GM19324 (cell line): Measurements from ENCODE around the gene TSHR.
"Not testable (repeated sequence)": the region's sequence is repeated elsewhere in the genome, so short reads cannot be mapped to it uniquely, and the experiment has no call there.

Source experiments
- ATAC-seq: cut with Tn5 transposase; IDR thresholded peaks from one replicate; pipeline ENCODE4 v1.9.1; 2021; ENCODE audit warnings: mild to moderate bottlenecking, moderate library complexity; ENCODE audit not compliant: unreplicated experiment, low FRiP score

TSHR gene

DNA sequence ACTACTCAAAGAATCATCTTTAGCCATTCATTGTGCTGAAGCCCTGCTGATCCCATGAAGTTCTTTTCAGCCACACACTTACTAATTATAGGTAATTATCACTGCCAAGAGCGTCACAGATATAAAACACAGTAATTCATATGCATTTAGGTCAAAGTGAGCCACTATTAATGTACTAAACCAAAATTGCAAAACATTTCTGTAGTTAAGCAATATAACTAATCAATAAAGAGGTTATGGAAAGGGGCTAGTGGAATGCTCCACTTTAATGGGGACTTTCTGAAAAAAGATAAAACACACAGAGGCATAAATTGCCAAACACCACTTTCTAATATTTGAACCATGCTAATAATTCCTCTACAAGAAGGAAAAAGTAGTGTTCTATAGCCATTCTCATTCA is 7.1 kb upstream of the TSHR start:
- no peak for ATAC-seq

DNA sequence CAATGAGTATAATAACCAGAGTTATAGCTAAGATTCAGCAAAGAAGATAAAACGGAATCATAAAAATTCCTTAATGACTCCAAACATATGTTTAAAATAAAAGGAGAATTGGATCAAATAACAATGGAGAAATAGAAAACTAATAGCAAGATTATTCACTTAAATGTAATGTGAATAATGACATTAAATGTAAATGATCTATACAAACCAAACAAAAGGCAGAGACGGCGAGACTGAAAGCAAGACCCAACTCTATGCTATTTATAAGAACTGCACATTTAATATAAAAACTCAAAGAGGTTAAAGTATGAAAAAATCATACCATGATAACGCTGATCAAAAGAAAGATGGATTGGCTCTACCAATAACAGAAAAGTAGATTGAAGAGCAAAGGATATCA is 3.9 kb upstream of the TSHR start:
- no peak for ATAC-seq

DNA sequence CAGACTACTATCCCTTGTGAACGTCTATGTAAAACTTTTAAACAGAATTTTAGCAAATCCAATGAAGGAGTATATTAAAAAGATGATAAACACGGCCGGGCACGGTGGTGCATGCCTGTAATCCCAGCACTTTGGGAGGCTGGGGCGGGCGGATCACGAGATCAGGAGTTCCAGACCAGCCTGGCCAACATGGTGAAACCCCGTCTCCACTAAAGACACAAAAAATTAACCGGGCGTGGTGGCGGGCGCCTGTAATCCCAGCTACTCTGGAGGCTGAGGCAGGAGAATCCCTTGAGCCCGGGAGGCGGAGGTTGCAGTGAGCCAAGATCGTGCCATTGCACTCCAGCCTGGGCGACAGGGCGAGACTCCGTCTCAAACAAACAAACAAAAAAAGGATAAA is 2.2 kb upstream of the TSHR start:
- ATAC-seq: not testable (repeated sequence)

DNA sequence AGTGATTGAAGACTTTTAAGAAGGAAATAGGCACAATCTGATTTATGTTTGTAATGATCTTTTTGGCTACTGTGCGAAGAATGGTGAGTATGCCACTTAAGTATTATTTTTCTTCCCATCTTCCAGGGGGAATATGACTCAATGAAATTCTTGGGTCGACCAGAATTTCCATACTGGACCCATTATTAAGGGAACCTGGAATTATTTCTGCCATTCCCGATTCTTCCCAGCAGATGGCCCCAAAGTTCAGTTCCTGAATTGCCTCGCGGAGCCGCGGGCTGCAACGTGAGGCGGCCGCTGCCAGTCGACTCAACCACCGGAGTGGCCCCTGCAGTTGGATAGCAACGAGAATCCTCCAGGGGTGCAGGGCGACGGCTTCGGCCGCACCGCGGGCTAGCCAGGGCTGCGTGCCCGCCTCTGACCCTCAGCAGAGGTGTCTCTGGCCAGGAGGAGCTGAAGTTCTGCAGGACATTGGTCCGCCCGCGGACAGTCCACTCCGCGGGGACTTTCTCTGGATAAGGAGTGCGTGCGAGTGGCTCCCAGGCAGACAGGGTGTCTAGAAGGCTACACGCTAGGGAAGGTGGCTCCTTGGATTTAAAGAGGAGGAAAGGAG is 628 bp upstream of the TSHR start:
- ATAC-seq: no peak

DNA sequence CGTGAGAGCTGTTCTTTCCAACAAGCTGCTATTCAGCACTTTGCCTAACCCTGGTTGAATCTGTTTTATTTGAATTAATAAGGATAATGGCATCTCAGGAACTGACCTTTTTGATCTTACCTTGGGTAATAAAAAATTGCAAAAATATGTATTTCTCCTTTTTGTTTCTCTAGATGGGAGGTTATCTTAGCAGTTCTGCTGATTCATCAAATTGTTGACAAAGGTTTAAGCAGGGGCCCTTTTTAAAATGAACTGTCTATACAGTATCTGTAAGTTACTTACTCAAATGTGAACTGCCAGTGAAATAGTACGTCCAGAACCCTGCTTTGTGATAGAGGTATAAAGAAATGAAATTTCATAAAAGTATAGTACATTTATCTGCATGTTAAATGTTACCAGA is 681 bp downstream of the TSHR start:
- ATAC-seq: no peak

DNA sequence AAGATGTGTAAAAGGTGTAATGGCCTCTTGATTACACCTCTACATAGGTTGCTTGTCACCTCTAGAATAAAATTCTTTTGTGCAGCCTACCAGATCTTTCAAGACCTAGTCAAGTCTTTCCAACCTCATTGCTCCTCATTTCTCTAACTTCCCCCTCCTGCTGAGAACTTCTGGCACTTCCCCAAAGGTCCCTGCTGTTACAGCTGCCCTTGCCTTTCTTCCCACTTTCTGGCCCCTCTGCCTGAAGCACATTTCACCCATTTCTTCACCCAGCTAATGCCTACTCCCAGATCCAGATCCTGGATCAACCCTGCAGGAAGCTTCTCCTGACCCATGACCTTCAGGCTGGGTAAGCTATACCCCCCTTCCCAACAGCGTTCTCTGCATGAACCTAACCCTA is 1.5 kb downstream of the TSHR start:
- no peak for ATAC-seq

DNA sequence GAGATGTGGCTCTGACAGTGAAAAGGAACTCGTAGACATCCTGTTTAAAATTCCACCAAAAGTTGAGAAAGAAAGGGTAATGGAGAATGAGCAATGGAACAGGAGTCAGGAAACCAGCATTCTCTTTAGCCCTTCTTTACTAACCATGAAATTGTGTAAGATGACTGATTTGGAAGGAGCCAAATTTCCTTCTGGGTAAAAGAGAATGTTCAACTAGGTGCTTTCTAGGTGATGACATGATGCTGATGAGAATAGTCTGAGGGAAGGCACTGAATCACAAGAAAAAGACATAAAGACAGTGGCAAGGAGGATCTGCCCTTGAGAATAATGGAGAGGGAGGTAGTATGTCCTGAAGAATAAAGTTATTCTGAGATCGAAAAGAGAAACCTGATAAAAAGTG is 2.2 kb downstream of the TSHR start:
- ATAC-seq: no peak

DNA sequence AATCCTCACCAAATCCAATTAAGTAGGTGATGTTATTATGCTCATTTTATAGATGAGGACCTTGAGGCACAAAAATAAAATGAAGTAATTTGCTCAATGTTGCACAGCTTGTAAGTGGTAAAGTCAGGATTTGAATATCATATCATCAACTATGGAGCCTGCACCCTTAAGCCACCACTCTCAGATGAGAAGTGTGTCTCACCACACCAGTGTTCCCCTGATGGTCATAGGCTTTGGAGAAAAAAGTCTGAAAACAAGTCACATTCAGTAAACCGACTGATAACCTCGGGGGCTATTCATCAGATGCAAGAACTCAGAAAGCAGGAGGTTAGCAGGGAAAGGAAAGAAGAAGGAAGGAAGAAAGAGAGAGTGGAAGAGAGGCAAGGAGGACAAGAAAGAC is 2.8 kb downstream of the TSHR start:
- ATAC-seq: no peak

DNA sequence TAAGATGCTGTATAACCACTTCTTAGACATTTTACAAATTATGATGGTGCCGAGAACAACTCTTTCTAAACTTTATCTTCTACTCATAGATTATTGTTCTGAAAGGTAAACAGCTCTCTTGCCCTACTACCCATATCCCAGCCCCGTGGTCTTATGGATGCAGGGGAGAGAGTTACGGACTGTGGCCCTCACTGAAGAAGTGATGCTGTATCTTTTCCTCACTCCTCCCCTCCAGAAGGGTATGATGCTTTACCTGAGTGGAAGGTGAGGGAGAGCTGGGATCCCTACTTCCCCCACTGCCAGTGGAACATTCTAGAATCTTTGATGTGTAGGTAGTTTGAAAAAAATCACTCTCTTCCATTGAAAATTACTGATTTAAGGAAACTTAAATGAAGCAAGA is 3.5 kb downstream of the TSHR start:
- ATAC-seq: no peak

DNA sequence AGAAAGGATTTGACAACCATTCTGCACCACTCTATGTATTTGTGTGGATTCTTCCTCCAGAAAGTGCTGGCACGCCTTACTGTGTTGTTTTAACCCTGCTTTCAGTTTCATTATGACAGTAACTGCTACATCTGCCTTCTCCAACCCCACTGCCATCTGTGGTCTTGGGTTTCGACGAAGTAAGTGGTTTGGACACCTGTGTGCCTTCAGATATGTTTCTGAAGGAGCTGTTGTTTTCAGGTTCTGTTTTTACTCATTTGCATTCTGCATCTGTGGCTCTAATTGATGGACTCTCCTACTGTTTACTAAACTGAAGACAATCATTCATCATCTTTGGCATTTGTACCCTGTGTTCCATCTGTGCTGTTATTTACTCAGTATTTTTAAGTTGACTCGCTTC is 4.1 kb downstream of the TSHR start:
- ATAC-seq: peak; percentile 98

DNA sequence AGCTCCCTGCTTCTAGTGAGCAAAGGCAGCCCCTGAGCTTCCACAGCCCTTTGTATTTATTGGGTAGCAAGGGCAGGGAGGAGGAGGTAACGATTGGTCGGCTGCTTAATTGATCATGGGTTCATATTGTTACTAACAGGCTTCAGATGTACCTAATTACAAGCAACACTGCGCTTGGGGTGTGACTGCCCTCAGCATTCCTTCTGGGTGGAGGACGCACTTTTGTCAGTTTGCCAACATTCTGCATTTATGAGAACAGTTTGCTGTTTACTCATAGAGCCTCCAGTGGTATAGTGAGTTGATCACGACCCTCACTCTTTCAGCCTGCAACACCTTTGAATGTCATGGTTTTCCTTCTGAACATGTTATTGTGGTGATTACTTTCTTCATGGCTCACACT is 9.6 kb downstream of the TSHR start:
- no peak for ATAC-seq

DNA sequence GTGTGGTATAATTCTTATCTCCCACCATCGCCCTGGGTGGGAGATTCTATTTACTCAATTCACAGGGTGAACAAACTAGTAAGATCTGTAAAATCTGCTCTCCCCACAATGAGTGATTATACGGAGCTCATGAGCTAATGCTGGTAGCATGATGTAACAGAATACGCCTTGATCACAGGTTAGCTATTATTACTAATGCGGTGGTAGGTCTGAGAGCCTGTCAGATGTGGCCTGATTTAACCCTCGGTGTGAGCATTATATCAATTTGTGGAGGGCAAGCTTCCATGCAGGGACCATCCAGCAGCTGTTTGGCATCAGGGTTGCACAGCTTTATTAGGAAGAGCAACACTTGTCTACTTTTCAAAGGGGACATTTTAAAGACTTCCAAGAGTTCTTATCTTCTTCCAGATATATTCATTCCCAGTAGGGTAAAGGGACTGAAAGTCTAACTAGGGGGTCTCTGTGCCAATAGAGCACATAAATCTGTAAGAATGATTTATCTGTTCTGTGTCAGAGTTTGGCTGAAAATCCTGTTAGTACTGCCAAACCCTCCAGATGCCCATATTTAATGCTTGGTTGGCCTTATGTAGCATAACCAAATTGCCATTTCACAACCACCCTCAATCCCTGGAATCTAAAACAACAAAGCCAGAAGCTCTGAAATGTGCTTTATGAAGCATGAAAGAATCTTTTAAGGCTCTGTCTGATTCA is 18.7 kb downstream of the TSHR start:
- no peak for ATAC-seq

DNA sequence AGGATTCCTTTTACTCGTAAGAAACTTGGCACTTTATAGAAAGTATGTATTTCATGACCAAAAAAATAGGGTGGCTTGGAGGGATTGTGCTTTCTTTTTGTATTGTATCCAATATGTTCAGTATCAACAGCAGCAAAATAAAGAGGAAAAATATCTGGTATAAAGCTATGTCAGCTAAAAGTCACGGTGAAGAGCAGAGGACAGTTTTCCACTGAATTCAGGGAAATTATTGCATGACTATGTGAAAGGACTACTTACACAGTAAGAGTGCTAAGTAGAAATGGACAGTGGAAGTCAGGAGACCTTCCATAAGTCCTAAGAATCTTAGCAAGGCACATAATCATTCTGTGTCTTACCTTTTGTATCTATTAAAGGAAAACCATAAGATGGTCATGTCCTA is 19.3 kb downstream of the TSHR start:
- ATAC-seq: no peak

DNA sequence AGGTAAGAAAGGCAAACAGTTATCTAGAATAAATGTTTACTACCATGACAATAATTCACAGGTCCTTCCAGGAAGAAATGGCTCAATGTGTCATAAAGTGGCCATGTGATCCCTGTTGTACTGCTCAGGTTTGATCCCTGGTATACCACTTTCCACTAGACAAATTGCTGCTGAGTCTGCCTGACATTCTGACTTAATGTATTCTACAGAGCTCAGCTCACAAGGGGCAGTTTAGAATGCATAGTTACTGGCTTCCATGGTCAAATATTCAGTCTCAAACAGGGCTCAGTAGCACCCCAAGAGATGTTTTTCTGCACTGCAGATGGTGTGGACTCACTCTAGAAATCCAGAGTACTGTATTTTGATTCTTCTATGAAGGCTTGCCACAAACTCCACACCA is 21.8 kb downstream of the TSHR start:
- no peak for ATAC-seq

DNA sequence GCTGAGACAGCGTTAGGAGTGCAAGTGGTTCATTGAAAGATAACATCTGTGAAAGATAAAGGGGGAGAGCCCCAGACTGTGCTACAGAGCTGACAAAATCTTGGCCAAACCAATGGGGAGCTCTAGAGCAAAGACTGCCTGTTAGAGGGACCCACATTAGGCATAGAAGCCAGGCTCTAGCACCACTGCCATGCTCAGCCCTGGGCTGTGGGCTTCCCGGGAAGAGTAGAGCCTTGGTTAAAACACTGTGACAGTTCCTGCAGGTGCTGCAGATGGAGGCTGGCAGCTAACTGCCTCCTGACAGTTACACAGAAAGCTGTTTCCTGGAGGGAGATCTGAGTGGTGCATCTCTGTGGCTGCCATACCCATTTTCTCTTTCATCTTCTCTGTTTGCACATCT is 23.0 kb downstream of the TSHR start:
- ATAC-seq: no peak

DNA sequence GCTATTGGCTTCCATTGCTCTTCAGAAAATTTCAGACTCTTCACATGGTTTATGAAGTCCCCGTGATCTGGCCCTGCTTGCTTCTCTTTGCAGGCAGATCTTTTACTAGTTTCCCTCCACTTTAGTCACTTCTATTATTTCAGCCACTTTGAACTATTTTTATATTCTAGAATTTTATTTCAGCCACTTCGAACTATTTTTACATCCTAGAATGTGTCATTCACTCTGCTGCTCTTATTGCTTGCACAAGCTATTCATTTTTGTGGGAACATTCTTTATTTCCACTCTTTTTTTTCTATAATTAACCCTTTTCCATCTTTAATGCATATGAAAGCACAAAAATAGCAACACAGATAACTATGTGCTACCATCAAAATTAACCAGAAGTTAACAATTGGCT is 24.5 kb downstream of the TSHR start:
- no peak for ATAC-seq

DNA sequence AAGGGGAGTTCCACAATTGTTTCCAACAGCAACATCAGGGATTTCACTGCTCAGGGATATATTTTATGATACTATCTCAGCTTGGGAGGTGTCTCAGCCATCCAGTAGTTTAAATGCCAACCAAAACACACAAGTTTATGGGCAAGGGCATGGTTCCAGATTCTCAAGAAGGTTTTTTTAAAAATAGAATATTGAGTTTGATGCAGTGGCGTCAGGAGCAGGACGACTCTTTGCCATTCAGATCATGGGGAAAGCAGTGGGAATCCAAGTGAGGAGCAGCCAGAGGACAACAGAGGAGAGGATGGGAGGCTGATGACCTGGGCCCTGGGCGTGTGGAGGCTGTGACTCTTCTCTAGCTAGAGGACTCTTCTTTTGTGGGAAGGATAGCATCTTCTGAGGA is 25.7 kb downstream of the TSHR start:
- no peak for ATAC-seq

DNA sequence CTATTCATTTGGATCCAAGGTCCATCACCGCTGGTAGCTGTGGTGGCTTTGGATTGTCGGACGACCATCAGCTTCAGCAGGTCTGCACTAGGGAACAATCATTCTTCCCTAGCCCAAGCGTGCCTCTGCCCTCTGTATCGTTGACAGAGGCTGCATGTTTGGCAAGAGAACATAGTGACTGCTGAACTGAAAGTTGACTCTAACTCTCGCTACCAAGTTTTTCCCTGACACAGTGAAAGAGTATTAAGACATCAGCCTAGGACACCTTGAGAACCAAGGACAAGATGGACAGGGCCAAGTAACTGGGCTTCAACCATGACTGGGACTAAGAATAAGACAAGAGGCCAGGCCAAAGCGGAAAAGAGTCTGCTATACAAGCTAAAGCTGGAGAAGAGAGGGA is 26.3 kb downstream of the TSHR start:
- ATAC-seq: no peak

DNA sequence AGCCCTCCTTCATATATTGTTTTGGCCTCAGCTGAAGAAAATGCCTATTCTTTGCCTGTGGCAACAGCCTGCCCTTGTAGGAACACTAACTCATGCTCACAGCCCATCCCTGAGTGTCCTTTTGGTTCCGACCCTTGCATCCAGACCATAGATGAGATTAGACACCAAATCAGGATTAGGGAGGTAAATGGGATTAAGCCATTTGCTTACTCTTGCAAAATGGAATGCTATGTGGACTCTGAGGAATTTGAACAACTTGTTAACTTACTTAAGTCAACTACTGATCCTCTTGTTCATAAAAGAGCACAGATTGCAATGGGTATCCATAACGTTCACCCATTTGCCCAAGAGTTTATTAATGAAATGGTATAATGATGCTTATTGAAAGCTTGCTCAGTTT is 27.3 kb downstream of the TSHR start:
- no peak for ATAC-seq

DNA sequence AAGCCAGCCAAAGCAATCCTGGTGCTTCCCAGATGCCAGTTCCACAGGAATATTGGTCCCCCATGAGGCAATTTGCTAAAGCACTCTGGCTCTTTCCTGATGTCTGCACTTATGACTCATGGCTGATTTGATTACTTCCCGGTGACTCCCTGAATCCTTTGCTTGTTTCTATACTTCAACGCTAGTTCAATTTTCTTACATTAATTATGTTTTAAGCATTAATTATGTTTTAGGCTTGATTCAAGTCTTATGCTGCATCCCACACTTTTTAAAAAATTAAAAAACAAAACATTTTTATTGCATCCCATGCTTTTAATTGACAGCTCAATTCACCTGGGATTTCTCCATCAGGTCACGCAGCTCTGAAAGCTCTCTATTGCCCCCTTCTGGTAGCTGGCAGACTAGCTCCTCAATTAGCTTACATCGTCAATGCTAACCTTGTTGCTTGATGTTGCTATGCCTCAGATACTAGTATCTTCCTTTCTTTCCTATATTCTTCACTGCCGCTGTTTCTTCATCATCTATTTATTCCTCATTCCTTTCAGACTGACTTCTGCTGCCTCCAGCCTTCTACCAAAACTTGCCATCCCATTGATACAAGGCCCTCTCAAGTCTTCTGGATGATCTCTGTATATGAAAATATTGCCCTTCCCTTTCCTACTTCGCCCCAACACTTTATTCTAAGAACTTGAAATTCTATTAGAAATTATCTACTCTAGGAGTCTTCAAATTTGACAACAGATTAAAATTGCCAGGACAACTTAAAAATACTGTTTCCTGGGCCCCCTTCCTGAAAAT is 32.0 kb downstream of the TSHR start:
- peak; percentile 60 for ATAC-seq

DNA sequence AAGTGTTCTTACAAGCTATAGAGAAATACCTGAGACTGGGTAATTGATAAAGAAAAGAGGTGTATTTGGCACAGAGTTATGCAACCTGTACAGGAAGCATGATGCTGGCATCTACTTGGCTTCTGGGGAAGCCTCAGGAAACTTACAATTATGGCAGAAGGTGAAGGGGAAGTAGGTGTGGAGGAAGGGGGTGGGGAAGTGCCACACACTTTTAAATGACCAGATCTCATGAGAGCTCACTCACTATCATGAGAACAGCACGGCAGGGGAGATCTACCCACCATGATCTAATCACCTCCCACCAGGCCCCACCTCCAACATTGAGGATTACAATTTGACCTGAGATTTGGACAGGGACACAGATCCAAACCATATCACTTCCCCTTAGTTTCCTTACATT is 32.8 kb downstream of the TSHR start:
- ATAC-seq: no peak
